Measurements from ENCODE around the gene PLD4. TPM values are rescaled to one million over a fixed set of nuclear protein-coding genes. Genes with fewer than 3 reads are reported as not detected.

The PLD4 gene
- total and polyA plus RNA-seq, 3 donors from 2014 or later: 1.1 to 1.7 (median 1.2) TPM

DNA sequence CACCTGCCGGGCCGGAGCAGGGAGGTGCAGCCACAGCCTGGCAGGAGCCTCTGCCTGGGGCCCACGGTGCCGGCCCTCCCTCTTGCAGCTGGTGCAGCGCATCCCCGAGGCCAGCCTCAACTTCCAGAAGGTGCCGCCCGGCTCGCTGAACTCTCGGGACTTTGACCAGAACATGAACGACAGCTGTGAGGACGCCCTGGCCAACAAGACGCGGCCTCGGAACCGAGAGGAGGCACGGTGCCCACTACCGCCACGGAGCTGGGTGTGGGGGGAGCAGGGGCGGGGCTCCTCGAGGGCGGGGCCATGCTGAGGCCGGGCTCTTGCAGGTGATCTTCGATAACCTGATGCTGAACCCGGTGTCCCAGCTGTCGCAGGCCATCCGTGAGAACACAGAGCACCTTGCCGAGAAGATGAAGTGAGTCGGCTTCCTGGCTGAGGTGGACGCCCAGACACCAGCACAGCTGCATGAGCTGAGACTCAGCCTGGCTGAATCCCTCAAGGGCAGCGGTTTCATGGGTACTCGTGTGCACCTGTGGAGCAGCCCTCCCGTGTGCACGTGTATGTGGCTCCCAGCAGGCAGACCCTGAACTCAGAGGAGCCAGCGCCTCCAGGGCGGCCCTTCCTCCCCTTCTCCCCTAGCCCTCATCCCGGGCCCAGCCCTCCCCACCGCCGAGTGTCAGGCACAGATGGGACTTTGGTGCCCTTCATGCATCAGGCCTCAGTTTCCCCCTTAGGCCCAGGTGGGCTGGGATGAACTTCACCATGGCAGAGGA lies 31.1 kb upstream of the PLD4 start:
- TF ChIP-seq, protein P1, sequence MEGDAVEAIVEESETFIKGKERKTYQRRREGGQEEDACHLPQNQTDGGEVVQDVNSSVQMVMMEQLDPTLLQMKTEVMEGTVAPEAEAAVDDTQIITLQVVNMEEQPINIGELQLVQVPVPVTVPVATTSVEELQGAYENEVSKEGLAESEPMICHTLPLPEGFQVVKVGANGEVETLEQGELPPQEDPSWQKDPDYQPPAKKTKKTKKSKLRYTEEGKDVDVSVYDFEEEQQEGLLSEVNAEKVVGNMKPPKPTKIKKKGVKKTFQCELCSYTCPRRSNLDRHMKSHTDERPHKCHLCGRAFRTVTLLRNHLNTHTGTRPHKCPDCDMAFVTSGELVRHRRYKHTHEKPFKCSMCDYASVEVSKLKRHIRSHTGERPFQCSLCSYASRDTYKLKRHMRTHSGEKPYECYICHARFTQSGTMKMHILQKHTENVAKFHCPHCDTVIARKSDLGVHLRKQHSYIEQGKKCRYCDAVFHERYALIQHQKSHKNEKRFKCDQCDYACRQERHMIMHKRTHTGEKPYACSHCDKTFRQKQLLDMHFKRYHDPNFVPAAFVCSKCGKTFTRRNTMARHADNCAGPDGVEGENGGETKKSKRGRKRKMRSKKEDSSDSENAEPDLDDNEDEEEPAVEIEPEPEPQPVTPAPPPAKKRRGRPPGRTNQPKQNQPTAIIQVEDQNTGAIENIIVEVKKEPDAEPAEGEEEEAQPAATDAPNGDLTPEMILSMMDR (IDR thresholded peaks at IDR 0.05): no peak
- no peak for TF ChIP-seq POLR2A (IDR thresholded peaks at IDR 0.05)

DNA sequence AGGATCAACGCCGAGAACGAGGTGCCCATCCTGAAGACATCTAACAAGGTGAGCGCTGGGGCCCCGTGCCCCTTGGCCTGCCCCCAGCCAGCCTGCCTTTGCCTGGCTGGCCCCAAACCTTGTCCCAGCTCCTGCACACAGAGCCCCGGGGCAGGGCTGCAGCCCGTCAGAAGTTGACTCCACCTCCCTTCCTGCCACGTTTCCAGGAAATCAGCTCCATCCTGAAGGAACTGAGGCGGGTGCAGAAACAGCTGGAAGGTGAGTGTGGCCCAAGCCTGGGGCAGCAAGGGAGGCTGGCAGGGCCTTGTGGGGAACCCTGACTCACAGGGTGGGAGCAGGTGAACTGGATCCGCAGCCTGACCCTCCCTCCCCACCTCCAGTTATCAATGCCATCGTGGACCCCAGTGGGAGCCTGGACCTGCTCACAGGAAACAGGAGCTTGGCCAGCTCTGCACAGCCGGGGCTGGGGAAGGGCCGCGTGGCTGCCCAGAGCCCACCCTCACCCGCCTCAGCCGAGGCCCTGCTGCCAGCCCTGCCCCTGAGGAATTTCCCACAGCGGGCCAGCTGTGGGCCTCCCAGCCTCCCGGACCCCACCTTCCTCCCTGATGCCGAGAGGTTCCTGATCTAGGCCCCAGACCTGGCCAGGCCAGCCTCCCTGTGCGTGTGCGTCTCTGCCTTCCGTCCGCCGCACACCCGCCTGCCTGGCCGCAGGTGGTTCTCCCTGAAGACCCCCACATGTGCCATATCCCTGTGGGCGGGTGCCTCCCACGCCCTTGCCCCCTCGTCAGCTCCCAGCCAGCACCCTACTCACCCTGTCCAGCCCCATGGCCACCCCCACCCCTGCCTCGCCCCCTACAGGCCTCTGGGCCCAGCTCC lies 30.1 kb upstream of the PLD4 start:
- Histone ChIP-seq H3K36me3 (ENCODE audit: low read depth, missing control alignments) (no peaks in the 10 kb centered on the region), H3K4me3 (no peak overlapping the region), H3K27me3 (no peaks in the 10 kb centered on the region), H3K27ac (no peak overlapping the region), H3K9me3 (no peaks in the 10 kb centered on the region), H3K4me1 (peaks cover 4% of the 10 kb centered on the region)
- 45 to 77% methylated on average over 2 to 24 of the region's 30 CpGs for WGBS, 2 donors
- no peak for DNase-seq
- intact Hi-C loops (cut with DNase I; ENCODE audit: low total_unique reads): loop anchor here (10.0 kb wide), 1 partner anchor 150 kb away; no protein-coding TSS in a partner anchor
- TF ChIP-seq POLR2A (IDR thresholded peaks at IDR 0.05): no peak
- TF ChIP-seq, protein P1 (IDR thresholded peaks at IDR 0.05): no peak

More for the DNA sequence above, 31.1 kb upstream of the PLD4 start:
- no peaks in the 10 kb centered on the region for H3K9me3 ChIP-seq
- peaks cover 4% of the 10 kb centered on the region for H3K4me1 ChIP-seq
- 85% methylated on average over 15 to 30 of the region's 39 CpGs for WGBS, 2 donors
- no peak overlapping the region for H3K4me3 ChIP-seq
- no peak for DNase-seq
- H3K36me3 ChIP-seq (ENCODE audit: low read depth, missing control alignments): no peaks in the 10 kb centered on the region
- H3K27ac ChIP-seq: no peak overlapping the region
- no peaks in the 10 kb centered on the region for H3K27me3 ChIP-seq
- intact Hi-C loops (cut with DNase I; ENCODE audit: low total_unique reads): loop anchor here (10.0 kb wide), 1 partner anchor 151 kb away; no protein-coding TSS in a partner anchor

DNA sequence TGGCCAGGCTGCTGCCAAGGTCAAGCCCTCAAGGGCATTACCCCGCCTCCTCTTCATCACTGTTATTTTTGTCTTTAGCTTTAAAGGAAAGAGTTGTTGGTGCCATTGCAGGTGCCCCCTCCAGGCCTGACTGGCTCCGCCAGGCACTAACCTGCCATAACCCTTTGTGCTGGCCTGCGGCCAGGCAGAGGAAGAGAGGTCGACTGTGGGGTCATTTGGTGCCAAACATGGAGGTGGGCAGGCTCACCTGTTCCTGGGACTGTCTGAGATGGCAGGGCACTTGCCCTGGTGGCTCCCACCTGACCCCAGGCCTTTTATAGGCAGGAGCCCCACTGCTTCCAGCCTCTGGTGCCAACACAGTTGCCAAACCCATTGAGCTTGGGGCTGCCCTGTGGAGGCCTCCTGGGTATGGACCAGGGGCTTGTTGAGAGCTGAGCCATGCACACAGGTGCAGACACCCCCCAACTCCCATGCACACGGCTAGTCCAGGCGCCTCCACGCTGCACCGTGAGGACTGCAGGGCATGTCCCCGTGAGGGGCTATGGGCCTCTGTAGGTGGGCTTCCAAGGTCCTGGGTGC lies 29.4 kb upstream of the PLD4 start:
- DNase-seq: no peak
- Histone ChIP-seq H3K4me1 (peaks cover 4% of the 10 kb centered on the region), H3K36me3 (ENCODE audit: low read depth, missing control alignments) (no peaks in the 10 kb centered on the region), H3K27me3 (no peaks in the 10 kb centered on the region), H3K27ac (no peak overlapping the region), H3K4me3 (no peak overlapping the region), H3K9me3 (no peaks in the 10 kb centered on the region)
- no peak for TF ChIP-seq POLR2A (IDR thresholded peaks at IDR 0.05)
- TF ChIP-seq, protein P1 (IDR thresholded peaks at IDR 0.05): no peak
- intact Hi-C loops (cut with DNase I; ENCODE audit: low total_unique reads): loop anchor here (10.0 kb wide), 1 partner anchor 150 kb away; no protein-coding TSS in a partner anchor
- 68 to 72% methylated on average over 6 to 9 of the region's 9 CpGs for WGBS, 2 donors

DNA sequence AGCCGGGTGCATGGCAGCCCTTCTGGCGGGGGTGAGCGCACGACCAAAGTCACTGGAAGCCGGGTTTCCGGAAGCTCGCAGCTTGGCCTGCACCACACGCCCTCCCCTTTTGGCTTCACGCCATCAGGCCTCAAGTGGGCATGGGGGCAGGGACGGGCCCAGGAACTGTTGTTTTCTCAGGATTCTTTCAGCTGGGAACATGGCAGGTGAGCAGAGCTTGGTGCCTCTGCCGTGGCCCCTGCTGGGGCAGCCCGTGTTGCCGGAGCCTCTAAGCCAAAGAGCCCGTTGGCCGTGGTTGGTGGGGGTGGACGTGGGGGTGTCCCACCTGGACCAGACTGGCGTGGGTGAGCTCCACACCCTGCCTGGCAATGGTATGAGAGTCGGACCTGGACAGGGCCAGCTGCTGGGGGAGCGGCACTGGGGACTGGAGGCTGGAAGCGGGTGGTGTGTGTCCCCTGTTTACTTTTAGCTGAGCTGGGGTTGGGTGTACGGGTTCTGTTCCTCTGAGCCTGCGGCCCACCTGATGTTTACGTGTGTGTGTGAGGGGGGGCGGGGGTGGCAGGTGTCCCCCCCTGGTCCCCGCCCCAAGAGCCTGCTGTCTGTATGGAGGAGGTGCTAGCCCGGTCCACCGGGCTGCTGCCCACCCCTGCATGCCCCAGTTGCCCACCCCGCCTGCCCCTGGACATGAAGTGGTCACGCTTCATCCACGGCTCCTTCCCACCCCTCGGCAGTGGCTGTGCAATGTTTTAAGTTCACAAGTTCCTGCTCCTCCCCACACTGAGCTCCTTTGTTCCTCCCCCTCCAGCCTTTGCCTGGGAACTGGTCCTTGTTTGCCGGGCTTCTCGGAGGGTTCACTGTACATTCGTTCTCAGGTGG lies 28.7 kb upstream of the PLD4 start:
- DNase-seq: no peak
- no peak overlapping the region for H3K27ac ChIP-seq
- TF ChIP-seq, protein P1 (IDR thresholded peaks at IDR 0.05): no peak
- TF ChIP-seq POLR2A (IDR thresholded peaks at IDR 0.05): no peak
- intact Hi-C loops (cut with DNase I; ENCODE audit: low total_unique reads): loop anchor here (10.0 kb wide), 1 partner anchor 149 kb away; no protein-coding TSS in a partner anchor
- H3K27me3 ChIP-seq: no peaks in the 10 kb centered on the region
- H3K4me3 ChIP-seq: no peak overlapping the region
- peaks cover 4% of the 10 kb centered on the region for H3K4me1 ChIP-seq
- H3K36me3 ChIP-seq (ENCODE audit: low read depth, missing control alignments): no peaks in the 10 kb centered on the region
- H3K9me3 ChIP-seq: no peaks in the 10 kb centered on the region
- 68 to 71% methylated on average over 23 to 34 of the region's 34 CpGs for WGBS, 2 donors
